Stimulated activated naive CD4-positive, alpha-beta T cell treated with Interleukin-2 at 50 U/mL for 16 hours (primary cell): ENCODE measurements around the gene TTC9.

Experiments
- DNase-seq: peaks from one replicate; lab custom pipeline; 2025; lab: John Stamatoyannopoulos, UW

The TTC9 gene

DNA sequence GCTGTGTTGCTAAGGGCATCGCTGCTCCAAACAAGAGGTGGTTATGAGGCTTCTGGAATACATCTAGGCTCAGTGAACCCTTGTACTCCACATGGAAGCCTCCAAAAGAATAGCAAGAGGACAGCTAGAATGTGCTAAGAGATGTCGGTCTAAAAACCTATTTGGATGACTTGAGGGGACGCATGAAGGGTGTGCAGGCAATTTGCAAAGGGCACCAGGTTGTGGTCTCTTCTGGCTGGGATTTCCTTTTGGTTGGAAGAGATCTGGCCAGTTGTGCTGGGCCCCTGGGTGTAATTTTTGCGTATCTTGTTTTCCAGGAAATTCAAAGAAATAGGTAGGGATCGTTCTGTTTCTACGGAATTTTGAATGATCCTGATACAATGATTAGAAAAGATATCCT is 4.2 kb downstream of the TTC9 start:
- no peak for DNase-seq

DNA sequence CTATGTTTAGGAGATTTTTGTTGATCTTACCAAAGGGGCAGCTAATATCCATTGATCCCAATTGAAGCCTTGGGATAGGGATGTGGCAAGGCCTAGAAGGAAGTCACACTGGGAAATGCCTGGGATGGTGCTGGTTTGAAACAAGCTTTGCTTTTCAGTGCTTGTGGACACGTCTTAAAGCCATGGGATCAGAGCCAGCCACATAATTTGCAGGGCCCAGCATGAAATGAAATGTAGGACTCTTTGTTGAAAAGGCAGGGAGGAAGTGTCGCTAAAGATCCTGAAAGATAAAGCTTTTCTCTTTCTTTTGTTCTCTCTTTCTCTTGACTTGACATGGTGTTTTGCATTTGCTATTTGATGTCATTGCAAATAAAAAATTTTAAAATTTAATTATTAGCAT is 5.0 kb downstream of the TTC9 start:
- DNase-seq, result no peak

DNA sequence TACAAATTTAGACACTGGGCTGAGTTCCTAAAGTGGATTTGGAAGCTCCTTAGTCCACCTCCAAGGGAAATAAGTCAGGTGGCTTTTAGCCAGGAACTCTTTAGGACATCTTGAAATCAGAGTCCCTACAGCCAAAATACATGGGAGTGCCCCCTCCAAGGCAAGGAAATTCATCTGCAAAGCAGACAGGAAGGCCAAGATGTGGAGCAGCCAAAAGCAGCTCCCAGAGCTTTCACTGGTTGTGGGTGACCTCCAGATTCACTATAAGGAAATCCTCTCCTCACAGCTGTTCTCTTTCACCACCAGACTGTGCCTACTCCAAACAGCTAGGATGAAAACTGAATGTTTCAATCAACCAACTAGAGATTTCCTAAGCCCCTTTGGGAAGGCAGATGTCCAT is 6.6 kb downstream of the TTC9 start:
- DNase-seq, result no peak

DNA sequence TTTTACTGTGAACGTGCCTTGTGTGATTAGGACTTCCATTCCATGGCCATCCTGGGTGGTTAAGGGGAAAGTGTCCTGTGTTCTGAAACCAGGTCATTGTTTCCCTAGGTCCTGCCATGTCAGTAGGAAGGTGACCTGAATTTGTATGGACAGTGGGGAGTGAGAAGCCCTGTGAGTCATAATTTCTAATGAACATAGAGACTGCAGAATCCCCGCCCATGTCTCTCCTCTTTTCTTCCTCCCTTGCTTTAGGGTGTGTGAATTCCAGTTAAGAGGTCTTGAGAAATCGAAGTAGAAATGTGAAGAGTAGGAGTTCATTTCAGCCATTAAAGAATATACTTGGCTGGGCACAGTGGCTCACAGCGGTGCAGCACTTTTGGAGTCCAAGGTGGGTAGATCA is 8.1 kb downstream of the TTC9 start:
- DNase-seq, result no peak

DNA sequence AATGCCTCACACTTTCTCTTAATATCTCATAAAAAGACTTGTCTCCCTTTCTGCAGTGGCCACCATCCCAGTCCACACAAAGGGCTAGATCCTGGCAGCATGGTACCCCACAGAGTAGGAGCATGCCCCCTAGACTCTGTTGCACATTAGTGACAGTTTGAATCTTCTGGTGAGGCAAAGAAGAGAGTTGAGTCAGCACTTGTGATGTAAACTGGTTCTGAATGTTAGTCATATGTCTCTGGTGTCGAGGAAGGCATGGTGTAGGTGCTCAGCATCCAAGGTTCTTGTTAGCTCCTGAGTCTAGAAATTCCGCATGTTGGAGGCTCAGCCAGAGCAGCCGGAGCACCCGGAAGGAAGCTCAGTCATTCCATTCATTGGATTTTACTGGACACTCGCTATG is 9.8 kb downstream of the TTC9 start:
- no peak for DNase-seq

DNA sequence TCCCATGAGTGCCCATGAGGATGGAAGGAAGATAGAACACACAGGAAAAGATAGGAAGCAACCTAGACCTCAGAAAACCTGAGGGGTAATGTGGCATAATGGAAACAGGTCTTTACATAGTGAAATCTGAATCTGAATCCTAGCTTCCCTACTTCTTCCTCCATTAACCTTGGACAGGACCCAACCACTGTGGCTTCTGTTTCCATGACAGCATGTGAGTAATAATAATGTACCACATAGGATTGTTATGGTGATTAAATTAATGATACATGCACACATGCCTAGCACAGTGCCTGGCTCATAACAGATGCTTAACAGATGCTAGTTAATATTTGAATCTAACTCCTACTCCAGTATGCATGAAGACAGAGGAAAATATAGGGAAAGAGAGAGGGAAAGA is 11.2 kb downstream of the TTC9 start:
- no peak for DNase-seq

DNA sequence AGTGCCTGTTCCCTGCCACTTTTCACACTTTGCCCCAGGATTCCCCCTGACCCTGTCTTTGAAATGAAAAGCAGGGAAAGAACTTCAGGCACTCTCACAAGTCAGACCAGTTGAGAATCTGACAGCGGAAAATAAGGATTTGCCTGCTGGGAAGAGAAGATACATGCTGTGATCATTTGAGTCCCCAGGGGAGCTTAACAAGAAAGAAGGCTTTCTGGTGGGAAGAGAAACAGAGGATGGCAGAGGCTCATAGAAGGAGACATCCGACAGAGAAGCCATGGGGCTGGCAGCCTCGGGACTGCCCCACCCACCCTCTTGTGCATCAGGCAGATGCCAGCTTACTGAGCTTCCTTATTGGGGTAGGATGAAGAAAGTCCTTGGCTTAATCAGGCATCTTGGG is 11.9 kb downstream of the TTC9 start:
- no peak for DNase-seq

DNA sequence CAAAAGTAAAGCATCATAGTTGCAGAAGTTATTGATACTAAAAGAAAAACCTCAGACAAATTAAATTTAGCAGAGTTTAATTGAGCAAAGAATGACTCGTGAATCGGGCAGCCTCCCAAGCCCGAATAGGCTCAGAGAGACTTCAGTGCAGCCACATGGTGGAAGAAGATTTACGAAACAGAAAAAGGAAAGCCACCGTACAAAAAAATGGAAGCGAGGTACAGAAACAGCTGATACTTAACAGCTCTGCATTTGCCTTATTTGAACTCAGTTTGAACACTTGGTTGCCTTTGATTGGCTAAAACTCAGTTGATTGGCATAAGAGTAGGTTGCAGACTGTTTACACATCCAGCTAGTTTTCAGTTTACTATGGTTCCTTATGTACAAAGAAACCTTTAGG is 12.9 kb downstream of the TTC9 start:
- DNase-seq, result no peak

DNA sequence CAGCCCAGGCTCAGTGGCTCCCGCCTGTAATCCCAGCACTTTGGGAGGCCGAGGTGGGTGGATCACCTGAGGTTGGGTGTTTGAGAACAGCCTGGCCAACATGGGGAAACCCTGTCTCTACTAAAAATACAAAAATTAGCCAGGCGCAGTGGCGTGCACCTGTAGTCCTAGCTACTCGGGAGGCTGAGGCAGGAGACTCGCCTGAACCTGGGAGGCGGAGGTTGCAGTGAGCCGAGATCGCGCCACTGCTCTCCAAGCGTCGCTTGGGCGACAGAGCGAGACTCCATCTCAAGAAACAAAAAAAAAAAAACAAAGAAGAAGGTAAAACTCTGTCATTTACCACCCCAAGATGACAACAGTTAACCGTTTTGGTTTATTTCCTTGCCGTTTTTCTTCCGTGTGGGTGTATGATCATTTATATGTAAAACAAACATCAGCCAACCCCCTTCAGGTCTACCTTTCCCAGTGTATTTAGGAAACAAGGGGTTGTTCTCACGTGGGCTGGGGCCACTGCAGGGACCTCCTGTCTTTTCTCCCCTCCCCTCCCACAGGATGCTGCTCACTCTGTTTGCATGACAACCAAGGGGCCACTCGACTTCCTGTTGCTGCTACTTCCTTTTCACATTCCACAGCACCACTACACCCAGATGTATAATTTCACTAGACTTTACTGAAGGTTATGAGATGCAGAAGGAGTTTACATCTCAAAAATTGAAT is 13.6 kb downstream of the TTC9 start:
- peak; percentile 65 for DNase-seq

DNA sequence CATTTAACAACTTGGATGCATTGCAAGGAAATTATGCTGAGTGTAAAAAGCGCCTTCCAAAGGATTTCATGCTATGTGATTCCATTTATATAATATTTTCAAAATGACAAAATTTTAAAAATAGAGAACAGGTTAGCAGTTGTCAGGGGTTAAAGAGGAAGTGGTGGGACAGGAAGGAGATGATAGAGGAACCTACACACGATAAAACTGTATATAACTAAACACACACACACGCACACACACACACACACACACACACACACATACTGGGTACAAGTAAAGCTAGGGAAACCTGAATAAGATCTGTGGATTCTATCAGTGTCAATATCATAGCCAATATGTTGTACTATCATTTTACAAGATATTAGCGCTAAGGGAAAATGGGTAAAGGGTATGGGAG is 17.2 kb downstream of the TTC9 start:
- no peak for DNase-seq

DNA sequence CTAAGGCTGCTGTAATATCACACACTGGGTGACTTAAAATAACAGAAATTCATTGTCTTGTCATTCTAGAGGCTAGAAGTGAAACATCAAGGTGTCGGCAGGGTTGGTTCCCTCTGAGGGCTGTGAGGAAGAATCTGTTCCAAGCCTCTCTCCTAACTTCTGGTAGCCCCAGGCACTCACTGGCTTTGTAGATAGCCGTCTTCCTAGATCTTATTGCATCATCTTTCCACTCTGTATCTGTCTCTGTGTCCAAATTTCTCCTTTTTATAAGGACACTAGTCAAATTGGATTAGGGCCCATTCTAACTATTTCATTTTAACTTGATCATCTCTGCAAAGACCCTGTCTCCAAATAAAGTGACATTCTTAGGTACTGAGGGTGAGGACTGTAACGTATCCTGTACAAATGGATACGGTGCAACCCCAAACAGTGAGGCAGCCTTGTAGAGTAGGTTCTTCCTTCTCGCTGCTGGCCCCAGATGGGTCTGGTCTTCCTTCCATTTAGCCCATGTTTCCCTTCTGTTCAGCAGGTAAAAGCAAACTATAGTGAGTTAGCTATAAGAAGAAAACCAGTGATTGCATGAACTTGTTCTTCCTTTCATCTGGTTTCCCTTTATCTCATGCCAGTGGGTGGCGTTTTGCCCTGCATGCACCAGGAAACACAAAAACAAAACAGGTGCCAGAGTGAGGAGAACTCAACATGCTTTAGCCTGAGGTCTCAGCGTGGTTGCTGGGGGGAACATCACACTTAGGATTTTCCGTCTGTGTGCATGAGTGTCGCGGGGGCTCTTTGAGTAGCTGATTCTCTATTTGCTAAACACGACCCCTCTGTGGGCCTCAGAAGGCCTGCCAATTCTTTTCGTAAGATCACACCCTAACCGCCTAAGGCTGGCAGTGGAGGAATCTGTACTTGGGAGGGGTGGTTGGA is 19.5 kb downstream of the TTC9 start:
- peak; percentile 12 for DNase-seq

DNA sequence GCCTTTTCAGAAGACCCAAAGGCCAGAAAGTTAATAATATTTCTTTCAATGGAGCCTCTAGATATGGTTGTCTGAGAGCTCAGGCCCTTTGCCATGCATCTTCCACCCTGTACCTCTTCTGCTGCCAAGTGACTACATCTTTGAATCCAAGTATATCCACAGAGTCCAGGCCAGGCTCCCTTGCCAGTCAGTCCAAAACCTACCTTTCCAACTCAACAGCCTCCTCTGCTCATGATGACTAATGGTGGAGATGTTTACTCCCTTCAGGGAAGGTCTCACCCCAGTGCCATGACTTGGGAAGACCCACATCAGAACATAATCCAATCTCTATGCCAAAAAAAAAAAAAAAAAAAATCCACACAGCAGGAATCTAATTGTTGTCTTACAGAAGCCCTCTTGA is 20.4 kb downstream of the TTC9 start:
- no peak for DNase-seq

DNA sequence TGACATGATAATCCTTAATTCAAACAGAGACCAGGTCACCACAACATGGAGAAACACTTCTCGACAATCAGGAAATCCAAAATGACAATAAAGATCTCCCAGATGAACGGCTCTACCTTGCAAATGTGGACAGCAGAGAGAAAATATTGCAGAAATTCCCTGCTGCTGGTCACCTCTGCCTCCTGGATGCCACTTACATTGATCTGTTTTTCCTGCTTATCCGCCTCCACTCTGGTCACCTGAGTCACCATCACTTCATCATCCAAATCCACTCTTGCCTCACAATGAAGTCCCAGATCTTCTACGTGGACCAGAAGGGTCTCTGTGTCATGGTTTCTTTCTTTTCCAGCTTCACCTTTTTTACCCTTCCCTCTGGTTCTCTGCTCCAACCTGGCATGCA is 21.1 kb downstream of the TTC9 start:
- DNase-seq, result no peak

DNA sequence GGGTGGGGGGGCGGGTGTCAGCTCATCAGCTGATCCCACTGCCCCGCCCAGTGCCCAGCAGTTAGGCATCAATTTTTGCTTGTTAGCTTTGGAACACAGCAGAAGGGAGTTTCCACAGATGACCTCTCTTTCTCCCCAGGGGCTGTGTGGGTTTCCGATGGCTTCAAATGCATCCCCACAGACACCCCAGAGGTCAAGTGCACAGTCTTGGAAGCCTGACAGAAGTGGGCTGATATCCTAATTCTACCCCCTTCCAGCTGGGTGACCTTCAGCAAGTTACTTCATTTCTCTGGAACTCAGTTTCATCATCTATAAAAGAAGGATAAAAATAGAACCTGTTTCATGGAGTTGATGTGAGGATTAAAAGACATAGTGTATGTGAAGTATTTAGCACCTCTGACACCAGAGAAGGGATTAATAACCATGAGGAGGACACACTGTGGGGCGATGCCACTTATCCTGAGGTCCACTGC is 22.0 kb downstream of the TTC9 start:
- no peak for DNase-seq

DNA sequence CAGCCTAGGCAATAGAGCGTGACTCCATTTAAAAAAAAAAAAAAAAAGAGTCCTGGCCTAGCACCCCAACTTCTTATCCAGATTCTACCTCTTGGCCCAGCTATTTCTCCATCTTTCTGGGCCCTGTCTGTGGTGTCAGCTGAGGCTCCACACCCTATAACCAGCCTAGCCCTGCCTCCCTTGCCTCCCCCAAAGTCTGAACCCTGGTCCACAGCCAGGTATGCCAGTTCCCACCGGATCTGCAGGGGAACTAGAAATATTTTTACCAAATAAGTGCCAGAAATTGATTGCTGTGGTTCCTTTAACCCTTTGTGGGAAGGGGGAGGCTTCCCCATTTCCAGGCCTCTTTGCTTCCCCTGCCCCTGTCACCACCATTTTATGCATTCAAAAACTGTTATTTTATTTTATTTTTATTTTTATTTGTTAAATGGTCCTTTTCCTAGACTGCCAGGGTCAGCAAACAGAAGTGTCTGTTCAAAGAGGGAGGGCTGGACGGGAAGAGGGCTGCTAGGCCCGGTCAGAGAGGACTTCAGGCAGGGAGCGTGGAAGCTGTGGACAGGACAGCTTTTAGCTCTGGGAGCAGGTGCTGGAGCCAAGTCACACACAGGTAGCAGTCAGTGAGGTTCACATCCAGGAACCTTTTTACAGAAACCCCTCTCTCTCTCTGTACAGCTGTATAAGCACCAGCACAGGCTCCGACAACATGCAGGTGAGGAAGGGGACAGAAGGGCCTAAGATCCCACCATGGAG is 23.2 kb downstream of the TTC9 start:
- DNase-seq, result no peak

DNA sequence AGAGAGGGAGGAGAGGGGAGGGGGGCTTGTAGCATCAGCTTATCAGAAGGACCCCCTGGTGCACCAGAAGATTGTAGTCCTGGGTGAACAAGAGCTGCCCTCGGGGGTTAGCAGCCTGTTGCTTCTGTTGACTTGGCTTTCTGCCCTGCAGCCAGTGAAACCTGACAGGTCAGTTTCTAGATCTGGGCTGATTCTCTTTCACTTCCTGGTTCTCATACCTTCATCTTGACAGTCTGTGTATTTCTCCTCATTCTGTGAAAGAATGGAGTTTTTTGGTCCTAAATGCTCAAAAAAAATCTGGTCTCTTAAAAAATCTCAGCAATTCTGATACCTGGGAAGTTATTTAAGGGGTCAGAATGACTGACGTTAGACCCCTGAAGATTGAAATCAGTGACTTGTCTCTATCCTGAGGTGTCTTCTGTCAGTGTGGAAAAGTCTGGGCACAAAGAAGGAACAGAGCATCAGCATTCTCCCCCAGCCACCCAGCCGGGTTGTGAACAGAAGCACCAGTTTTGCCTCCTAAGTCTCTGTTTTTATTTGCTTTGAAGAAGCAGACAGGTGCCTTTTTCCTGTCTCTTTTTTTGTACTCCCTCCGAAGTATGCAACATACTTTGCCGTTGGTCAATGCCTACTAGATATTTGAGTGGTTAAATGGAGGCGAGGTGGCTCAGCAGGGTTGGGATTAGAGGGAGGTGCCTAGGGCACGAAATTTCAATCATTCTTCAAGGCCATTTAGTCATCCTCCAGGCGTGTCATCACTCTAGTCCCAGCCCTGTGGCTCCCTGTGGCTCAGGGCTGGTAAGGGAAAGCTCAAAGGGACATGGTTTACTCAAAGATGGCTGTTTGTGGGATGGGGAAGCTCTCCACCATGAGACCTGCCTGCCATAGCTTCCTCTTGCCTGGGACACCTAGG is 24.0 kb downstream of the TTC9 start:
- no peak for DNase-seq

DNA sequence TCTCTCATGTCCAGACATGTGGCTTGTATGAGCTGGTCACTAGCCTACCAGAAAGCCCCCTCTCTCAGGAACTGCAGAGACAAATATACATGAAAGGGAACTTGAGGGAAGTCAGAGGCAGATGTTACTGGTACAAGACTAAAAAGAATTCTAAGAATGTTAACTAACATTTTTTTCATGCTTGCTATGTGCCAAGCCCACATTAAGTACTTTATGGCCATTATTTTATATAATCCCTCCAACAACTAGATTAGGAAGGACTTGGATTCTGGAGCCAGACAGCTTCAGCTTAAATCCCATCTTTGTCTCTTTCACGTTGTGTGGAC is 24.6 kb downstream of the TTC9 start:
- no peak for DNase-seq

DNA sequence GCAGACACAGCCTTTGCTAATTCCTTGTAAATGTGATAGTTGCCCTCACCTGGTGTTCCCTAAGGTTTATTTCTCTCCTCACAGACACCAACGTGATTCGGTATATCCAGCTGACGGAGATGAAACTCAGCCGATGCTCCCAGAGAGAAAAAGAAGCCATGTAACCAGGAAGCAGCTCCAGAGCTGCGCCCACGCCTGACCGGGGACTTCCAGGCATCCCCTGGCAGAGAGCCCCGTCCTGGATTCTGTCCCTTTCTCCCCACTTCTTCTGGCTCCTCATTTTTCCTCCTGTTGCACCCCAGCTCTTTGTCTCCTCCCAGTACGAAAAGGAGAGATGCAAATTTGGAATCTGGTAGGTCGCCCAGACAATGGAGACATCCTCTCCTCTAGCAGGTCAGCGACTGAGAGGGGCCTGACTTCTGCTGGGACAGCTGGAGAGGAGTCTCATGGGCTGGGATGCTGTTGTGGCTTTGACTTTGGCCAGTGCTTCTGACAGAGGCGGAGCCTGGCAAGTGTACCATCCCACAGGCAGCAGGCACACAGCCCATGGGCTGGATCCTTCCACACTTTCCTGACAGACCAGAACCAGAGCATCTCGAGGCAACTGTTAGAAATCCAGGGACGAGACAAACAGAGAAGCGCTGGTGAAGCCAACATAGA is 29.4 kb downstream of the TTC9 start:
- DNase-seq, result no peak

DNA sequence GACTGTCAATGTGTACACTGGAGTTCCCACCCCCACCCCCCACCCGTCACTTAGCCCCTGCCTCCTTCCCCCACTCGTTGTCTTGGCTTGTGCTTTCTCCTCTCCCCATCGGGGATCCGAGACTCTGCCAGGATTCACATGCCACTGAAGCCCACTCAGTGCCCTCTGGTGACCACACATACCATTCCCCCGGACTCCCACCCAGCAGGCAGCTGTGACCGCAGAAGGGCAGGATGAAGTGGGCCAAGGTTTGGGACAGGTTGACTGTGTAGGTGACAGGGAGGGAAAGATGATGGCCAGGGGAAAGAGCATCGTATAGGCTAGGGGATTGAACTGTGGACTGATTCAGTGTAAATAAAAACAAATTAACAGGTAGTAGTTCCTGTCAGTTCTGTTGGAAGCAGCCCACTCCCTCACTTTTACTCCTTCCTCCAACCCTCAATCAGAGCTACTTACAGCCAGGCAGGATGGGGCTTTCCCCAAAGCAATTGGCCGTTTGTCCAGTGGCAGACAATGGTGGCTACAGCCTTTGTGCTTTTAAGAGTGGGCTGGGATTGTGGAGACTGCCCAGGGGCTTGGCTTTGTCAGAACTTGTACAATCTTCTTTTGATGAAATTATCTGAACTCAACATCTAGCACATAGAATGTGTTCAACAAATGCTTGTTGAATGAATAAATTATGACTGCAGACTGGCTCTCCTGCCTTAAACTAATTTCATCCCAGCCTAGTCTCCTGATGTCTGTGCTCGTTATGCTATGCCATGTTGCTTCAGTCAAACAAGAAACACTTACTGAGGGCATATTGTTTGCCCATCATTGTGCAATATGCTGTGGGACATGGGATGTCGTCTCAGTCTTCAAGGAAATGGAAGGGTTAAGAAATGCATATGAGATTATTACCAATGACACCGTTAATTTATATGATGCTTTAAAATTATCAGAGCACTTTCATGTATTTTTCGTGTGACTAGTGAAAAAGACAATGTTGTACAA is 30.2 kb downstream of the TTC9 start:
- no peak for DNase-seq

DNA sequence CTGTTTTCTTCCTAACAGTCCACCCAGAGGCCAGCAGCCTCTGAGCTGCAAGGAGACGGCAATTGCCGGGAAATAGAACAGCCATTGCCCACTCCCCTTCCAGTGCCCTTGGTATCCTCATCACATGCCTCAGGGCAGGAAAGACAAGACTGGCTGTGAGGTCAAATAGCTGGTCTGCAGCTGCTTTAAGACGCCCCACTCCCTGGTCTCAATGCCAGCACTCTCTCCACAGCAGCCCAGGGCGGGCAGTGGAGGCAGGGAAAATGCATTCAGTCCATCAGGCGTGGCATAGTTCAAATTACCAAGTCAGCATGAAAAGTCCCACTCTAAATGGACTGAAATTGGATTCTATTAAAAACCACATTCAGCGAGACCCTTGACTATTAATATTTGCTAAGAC is 35.6 kb downstream of the TTC9 start:
- DNase-seq, result no peak
